SK-N-SH (cell line): ENCODE results near the gene HEPACAM. TPM values are rescaled to one million over a fixed set of nuclear protein-coding genes. Genes with fewer than 3 reads are reported as not detected.

Source experiments
- CTCF ChIA-PET: fragments of 300-600, 350-600 bp; formaldehyde crosslinking; extraction: SDS; loops from one replicate; lab custom pipeline; 2021; lab: Yijun Ruan, JAX
- POLR2A ChIA-PET: fragments of 350-600 bp; sonication (Branson Sonifier 250); formaldehyde crosslinking; extraction: SDS; loops from one replicate; lab custom pipeline; 2020; ENCODE audit warnings: antibody characterized with exemption, inconsistent platforms; lab: Yijun Ruan, JAX
- DNase-seq: peaks from one replicate; pipeline ENCODE4 v3.0.0; 2012
- H2AFZ ChIP-seq: fragments of 200-600 bp; sonication (generic); 2 replicates; pipeline ENCODE4 v1.8.1; 2016; ENCODE audit warnings: antibody characterized with exemption, mild to moderate bottlenecking, low read depth
- H3F3A ChIP-seq: fragments of 200-600 bp; sonication (generic); replicated peaks from 2 replicates; pipeline ENCODE3; 2016; ENCODE audit warnings: antibody characterized with exemption, mild to moderate bottlenecking; ENCODE audit not compliant: insufficient read depth
- H3K27ac ChIP-seq, 2 experiments: fragments of 200-500 bp in 1 of 2; fragments of 200-600 bp in 1 of 2; sonication (Bioruptor generic) in 1 of 2; sonication (generic), shearing (Covaris generic) in 1 of 2; 2 replicates each; pipeline versions ENCODE4 v1.5.1 to v1.6.1; 2014 to 2016; ENCODE audit warnings: low read depth in 2 of 2, inconsistent platforms in 1 of 2, low read length in 1 of 2, mild to moderate bottlenecking in 1 of 2, mixed read lengths in 1 of 2
- H3K27me3 ChIP-seq: fragments of 200-600 bp; sonication (generic), shearing (Covaris generic); 2 replicates; pipeline ENCODE4 v1.6.1; 2016; ENCODE audit warnings: mixed run types; ENCODE audit not compliant: insufficient read depth
- H3K36me3 ChIP-seq, 2 experiments: fragments of 200-500 bp in 1 of 2; fragments of 200-600 bp in 1 of 2; sonication (Bioruptor generic) in 1 of 2; sonication (generic) in 1 of 2; replicated peaks in 1 of 2; 2 replicates each; pipeline versions ENCODE3 to v1.5.1; 2014 to 2016; ENCODE audit warnings: low read length in 1 of 2, mild to moderate bottlenecking in 1 of 2; ENCODE audit not compliant: insufficient read depth in 2 of 2, control insufficient read depth in 1 of 2
- H3K4me1 ChIP-seq, 2 experiments: fragments of 200-500 bp in 1 of 2; fragments of 200-600 bp in 1 of 2; sonication (Bioruptor generic) in 1 of 2; sonication (generic), shearing (Covaris generic) in 1 of 2; 2 replicates each; pipeline versions ENCODE4 v1.5.1 to v1.6.1; 2014 to 2016; ENCODE audit warnings: low read depth in 1 of 2, low read length in 1 of 2, mixed run types in 1 of 2; ENCODE audit not compliant: insufficient read depth in 2 of 2, control insufficient read depth in 1 of 2
- H3K4me2 ChIP-seq: fragments of 200-600 bp; sonication (generic), shearing (Covaris generic); 2 replicates; pipeline ENCODE4 v1.6.1; 2017; ENCODE audit warnings: mixed run types
- H3K4me3 ChIP-seq, 2 experiments: fragments of 200-500 bp in 1 of 2; fragments of 200-600 bp in 1 of 2; sonication (Bioruptor generic) in 1 of 2; sonication (generic), shearing (Covaris generic) in 1 of 2; 2 replicates each; pipeline versions ENCODE4 v1.5.1 to v1.8.1; 2014 to 2016; ENCODE audit warnings: low read depth in 2 of 2, inconsistent platforms in 1 of 2, low read length in 1 of 2, mild to moderate bottlenecking in 1 of 2, mixed read lengths in 1 of 2, moderate library complexity in 1 of 2
- H3K79me2 ChIP-seq: fragments of 200-600 bp; sonication (generic); 2 replicates; pipeline ENCODE4 v1.8.1; 2017; ENCODE audit warnings: mild to moderate bottlenecking; ENCODE audit not compliant: insufficient read depth
- H3K9ac ChIP-seq: fragments of 200-600 bp; sonication (generic); 2 replicates; pipeline ENCODE4 v1.6.1; 2017; ENCODE audit warnings: mixed run types
- H3K9me2 ChIP-seq: fragments of 200-600 bp; sonication (generic); 2 replicates; pipeline ENCODE4 v1.6.1; 2017; ENCODE audit warnings: mixed run types
- H3K9me3 ChIP-seq: fragments of 200-600 bp; sonication (generic); 2 replicates; pipeline ENCODE4 v1.6.1; 2017; ENCODE audit warnings: mixed run types, mild to moderate bottlenecking, moderate library complexity
- H4K20me1 ChIP-seq: fragments of 200-600 bp; sonication (generic); 2 replicates; pipeline ENCODE4 v1.6.1; 2017; ENCODE audit warnings: mild to moderate bottlenecking, mixed run types; ENCODE audit not compliant: insufficient read depth
- CTCF ChIP-seq: fragments of 200-600 bp; sonication (generic); IDR thresholded peaks from 2 replicates; pipeline ENCODE4 v1.6.1; 2017; ENCODE audit warnings: antibody characterized with exemption, mild to moderate bottlenecking, moderate library complexity
- ELF1 ChIP-seq: IDR thresholded peaks from 2 replicates; pipeline ENCODE4 v1.4.0; 2012
- EP300 ChIP-seq, 2 experiments: IDR thresholded peaks; 2 replicates each; pipeline versions ENCODE4 v1.4.0 to v1.6.1; 2012; ENCODE audit warnings: borderline replicate concordance in 1 of 2, low read depth in 1 of 2, low read length in 1 of 2
- EZH2phosphoT487 ChIP-seq: fragments of 200-600 bp; sonication (generic); IDR thresholded peaks from 2 replicates; pipeline ENCODE4 v1.6.1; 2017; ENCODE audit warnings: low read depth, mixed run types, mild to moderate bottlenecking, antibody characterized with exemption, moderate library complexity, borderline replicate concordance
- FOSL2 ChIP-seq: IDR thresholded peaks from 2 replicates; pipeline ENCODE4 v1.4.0; 2012; ENCODE audit warnings: low read depth, mild to moderate bottlenecking, moderate library complexity, borderline replicate concordance
- FOXJ3 ChIP-seq: sonication (generic); formaldehyde crosslinking; IDR thresholded peaks from 2 replicates; pipeline ENCODE4 v1.5.1; 2020; ENCODE audit warnings: mild to moderate bottlenecking, missing genetic modification reagents
- FOXM1 ChIP-seq: IDR thresholded peaks from 2 replicates; pipeline ENCODE4 v1.4.0; 2012; ENCODE audit warnings: low read depth, mild to moderate bottlenecking
- GATA2 ChIP-seq: sonication (generic); formaldehyde crosslinking; IDR thresholded peaks from 2 replicates; pipeline ENCODE4 v1.5.0; 2020; ENCODE audit warnings: mild to moderate bottlenecking, missing genetic modification reagents
- MXI1 ChIP-seq: IDR thresholded peaks from 2 replicates; pipeline ENCODE4 v1.6.1; 2012; ENCODE audit warnings: mild to moderate bottlenecking, low read depth, low read length, improper control_type of control experiment
- NRF1 ChIP-seq: IDR thresholded peaks from 2 replicates; pipeline ENCODE4 v1.6.1; 2012; ENCODE audit warnings: low read depth, mild to moderate bottlenecking, low read length
- PBX3 ChIP-seq: IDR thresholded peaks from 2 replicates; pipeline ENCODE4; 2012
- RCOR1 ChIP-seq: fragments of 150-350 bp; IDR thresholded peaks from 2 replicates; pipeline ENCODE4 v1.6.1; 2017; ENCODE audit warnings: antibody characterized with exemption, low read length
- TAF1 ChIP-seq: IDR thresholded peaks from 2 replicates; pipeline ENCODE4 v1.6.1; 2012; ENCODE audit warnings: low read depth, mild to moderate bottlenecking, low read length, moderate library complexity, borderline replicate concordance
- ZBTB33 ChIP-seq: IDR thresholded peaks from 2 replicates; pipeline ENCODE4 v1.4.0; 2012; ENCODE audit warnings: low read depth, borderline replicate concordance
- WGBS: methylation state at CpG from one replicate; pipeline ENCODE4 v1.1.6; 2017; ENCODE audit warnings: low lambda C conversion rate; 5-methylcytosine and 5-hydroxymethylcytosine counted together
- polyA plus RNA-seq, 3 experiments: library from polyadenylated mRNA; depleted of rRNA; stranded (reverse); fragments of >200 nt; gene quantifications; 2 replicates each; pipeline ENCODE4 v1.2.3, GENCODE V29; 2012

HEPACAM gene
- polyA plus RNA-seq, 1 of the 3 experiments (the other 2 are of a cell fraction), result not detected

- 92% methylated on average over 11 of the region's 11 CpGs for WGBS
- Histone ChIP-seq H3K9me2 (no peaks in the 10 kb centered on the region), H3K4me1 (peaks cover 0 to 17% of the 10 kb centered on the region in 2 experiments; a peak in 1 of 4 replicates), H3K27ac (no peak overlapping the region), H3K9ac (no peak overlapping the region)
- POLR2A ChIA-PET, result interaction anchor here (1.0 kb wide), 1 partner anchor 75 kb away, joined by 3 read pairs; the partner anchor contains the start of gene CCDC15
- DNase-seq, result peak; percentile 3
- TF ChIP-seq EP300 (IDR thresholded peaks at IDR 0.05; ENCODE audit: borderline replicate concordance in 1 of 2, low read depth in 1 of 2, low read length in 1 of 2) (no peak), FOXJ3 (no peak), ELF1 (no peak), FOSL2 (no peak), MXI1 (no peak), RCOR1 (no peak), NRF1 (no peak), TAF1 (no peak), GATA2 (CRISPR knock-in tag) (no peak), PBX3 (no peak), EZH2phosphoT487 (no peak), FOXM1 (no peak), ZBTB33 (no peak), CTCF (no peak)
- TF ChIP-seq, all 33 proteins: peak for 0
- H2AFZ ChIP-seq, result no peak overlapping the region
- no peak overlapping the region for H3K4me3 ChIP-seq
- no peaks in the 10 kb centered on the region; the same call in 1 of the 2 replicates for H3K79me2 ChIP-seq
- no peak overlapping the region for H3K4me2 ChIP-seq
- H3K9me3 ChIP-seq, result no peaks in the 10 kb centered on the region
- no peaks in the 10 kb centered on the region for H3K27me3 ChIP-seq
- H4K20me1 ChIP-seq, result no peaks in the 10 kb centered on the region
- no peaks in the 10 kb centered on the region for H3K36me3 ChIP-seq
- CTCF ChIA-PET, result interaction anchor here (5.0 kb wide), 1 partner anchor 13 kb away, joined by 55 read pairs; the partner anchor contains the start of gene ROBO3
- H3F3A ChIP-seq, result no peaks in the 10 kb centered on the region
Measured at GRCh38 chr11:124878759-124879492, 56.9 kb downstream of the HEPACAM start.
